ENCODE results near the gene VEGFA.

Gene VEGFA

GRCh38 chr6:43823879-43824702 is 54.1 kb downstream of the VEGFA start:
- DNase-seq (ENCODE audit: low spot score): no peak

- no peak for DNase-seq (ENCODE audit: low spot score)
Observed at GRCh38 chr6:43824703-43825064, 54.7 kb downstream of the VEGFA start.

- no peak for DNase-seq (ENCODE audit: low spot score)
Observed at GRCh38 chr6:43825187-43826115, 55.4 kb downstream of the VEGFA start.

- no peak for DNase-seq (ENCODE audit: low spot score)
Observed at GRCh38 chr6:43826730-43827129, 56.7 kb downstream of the VEGFA start.

- DNase-seq (ENCODE audit: low spot score): no peak
Observed at GRCh38 chr6:43827898-43828297, 57.9 kb downstream of the VEGFA start.

- no peak for DNase-seq (ENCODE audit: low spot score)
Observed at GRCh38 chr6:43828711-43829110, 58.7 kb downstream of the VEGFA start.

GRCh38 chr6:43829470-43829869 is 59.5 kb downstream of the VEGFA start:
- DNase-seq (ENCODE audit: low spot score): no peak

- no peak for DNase-seq (ENCODE audit: low spot score)
Observed at GRCh38 chr6:43830775-43831174, 60.8 kb downstream of the VEGFA start.

GRCh38 chr6:43831191-43831590 is 61.2 kb downstream of the VEGFA start:
- no peak for DNase-seq (ENCODE audit: low spot score)

GRCh38 chr6:43833223-43833995 is 63.4 kb downstream of the VEGFA start:
- DNase-seq (ENCODE audit: low spot score): no peak

- no peak for DNase-seq (ENCODE audit: low spot score)
Observed at GRCh38 chr6:43833996-43834390, 64.0 kb downstream of the VEGFA start.

GRCh38 chr6:43834528-43835155 is 64.6 kb downstream of the VEGFA start:
- no peak for DNase-seq (ENCODE audit: low spot score)

- no peak for DNase-seq (ENCODE audit: low spot score)
Observed at GRCh38 chr6:43835872-43836419, 65.9 kb downstream of the VEGFA start.

All from activated CD4-positive, alpha-beta T cell treated with anti-CD3 and anti-CD28 coated beads, Interleukin-2, Interleukin-4, amounts not matched to agents 100 ng/mL and 50 ng/mL, durations not matched to agents 16 hours and 8 hours (primary cell).